WTC11 (cell line): ENCODE measurements around the gene OR8J3.

Source experiments
- CTCF ChIP-seq: fragments of 200-600 bp; IDR thresholded peaks from 2 replicates; pipeline ENCODE4 v1.8.0; 2022; ENCODE audit warnings: antibody characterized with exemption
- HMGXB4 ChIP-seq: sonication (generic); formaldehyde crosslinking; IDR thresholded peaks from 2 replicates; pipeline ENCODE4 v1.8.1; 2023; ENCODE audit warnings: mild to moderate bottlenecking, moderate library complexity, missing genetic modification reagents
- ZNF232 ChIP-seq: sonication (generic); formaldehyde crosslinking; IDR thresholded peaks from 2 replicates; pipeline ENCODE4 v1.8.0; 2022; ENCODE audit warnings: mild to moderate bottlenecking, missing genetic modification reagents
- TF ChIP-seq, protein P1 (sequence below): sonication (generic); formaldehyde crosslinking; conservative IDR thresholded peaks from 2 replicates; pipeline ENCODE4 v1.8.1; 2023; ENCODE audit warnings: mild to moderate bottlenecking, low read depth, missing genetic modification reagents, moderate library complexity

- TF ChIP-seq, protein P1, sequence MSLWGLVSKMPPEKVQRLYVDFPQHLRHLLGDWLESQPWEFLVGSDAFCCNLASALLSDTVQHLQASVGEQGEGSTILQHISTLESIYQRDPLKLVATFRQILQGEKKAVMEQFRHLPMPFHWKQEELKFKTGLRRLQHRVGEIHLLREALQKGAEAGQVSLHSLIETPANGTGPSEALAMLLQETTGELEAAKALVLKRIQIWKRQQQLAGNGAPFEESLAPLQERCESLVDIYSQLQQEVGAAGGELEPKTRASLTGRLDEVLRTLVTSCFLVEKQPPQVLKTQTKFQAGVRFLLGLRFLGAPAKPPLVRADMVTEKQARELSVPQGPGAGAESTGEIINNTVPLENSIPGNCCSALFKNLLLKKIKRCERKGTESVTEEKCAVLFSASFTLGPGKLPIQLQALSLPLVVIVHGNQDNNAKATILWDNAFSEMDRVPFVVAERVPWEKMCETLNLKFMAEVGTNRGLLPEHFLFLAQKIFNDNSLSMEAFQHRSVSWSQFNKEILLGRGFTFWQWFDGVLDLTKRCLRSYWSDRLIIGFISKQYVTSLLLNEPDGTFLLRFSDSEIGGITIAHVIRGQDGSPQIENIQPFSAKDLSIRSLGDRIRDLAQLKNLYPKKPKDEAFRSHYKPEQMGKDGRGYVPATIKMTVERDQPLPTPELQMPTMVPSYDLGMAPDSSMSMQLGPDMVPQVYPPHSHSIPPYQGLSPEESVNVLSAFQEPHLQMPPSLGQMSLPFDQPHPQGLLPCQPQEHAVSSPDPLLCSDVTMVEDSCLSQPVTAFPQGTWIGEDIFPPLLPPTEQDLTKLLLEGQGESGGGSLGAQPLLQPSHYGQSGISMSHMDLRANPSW (CRISPR knock-in tag), result no peak
- TF ChIP-seq HMGXB4 (CRISPR knock-in tag) (no peak), CTCF (no peak), ZNF232 (no peak)
Measured at GRCh38 chr11:56160217-56160616, 20.2 kb upstream of the OR8J3 start, which contains the start of gene OR8K5.
